ENCODE data around the gene GEMIN7.

GEMIN7 gene, protein sequence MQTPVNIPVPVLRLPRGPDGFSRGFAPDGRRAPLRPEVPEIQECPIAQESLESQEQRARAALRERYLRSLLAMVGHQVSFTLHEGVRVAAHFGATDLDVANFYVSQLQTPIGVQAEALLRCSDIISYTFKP

DNA sequence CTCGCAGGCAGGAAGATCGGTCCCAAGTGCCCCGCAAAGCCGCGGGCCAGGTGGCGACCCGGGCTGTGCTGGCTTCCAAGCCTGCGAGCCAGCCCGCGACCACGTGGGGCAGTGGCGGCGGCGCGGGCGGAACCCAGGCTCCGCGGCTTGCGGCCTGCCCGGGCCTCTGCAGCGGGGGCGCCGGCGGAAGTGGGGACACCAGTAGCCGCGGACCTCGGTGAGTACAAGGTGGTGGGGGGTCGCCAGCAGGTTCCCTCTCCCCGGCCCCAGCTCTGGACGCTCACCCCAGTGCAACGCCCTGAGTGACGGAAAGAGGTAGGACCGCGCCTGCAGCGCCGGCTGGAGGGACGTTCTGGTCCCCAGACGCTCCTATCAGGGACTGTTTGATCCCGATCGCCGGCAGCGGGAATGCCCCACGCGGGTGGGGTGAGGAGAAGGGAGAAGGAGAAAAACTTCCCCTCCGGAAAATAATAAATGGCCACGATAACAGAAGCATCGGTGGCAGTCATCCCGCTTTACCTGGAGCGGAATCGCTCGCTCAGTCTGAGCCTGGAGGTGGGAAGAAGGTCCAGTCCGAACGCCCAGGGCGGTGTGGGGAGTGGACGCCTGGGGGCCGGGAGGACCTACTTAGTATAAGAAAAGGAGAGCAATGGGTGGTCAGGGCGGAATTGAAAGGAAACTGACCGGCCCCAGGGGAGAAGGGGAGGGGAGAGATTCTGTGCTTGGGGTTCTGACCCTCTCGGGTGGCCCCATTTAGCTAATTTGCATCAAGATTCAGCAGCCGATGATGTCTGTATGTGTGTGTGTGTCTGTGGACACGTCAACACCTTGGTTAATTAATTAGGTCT lies at the start of gene GEMIN7:
Gene GEMIN7, plus strand, starts transcription at position 198 of the 848 bp plus-strand sequence. CDS start 10,855 bp downstream, outside the sequence.
- DNase-seq (ENCODE audit: low read depth) = peak; percentile 68

DNA sequence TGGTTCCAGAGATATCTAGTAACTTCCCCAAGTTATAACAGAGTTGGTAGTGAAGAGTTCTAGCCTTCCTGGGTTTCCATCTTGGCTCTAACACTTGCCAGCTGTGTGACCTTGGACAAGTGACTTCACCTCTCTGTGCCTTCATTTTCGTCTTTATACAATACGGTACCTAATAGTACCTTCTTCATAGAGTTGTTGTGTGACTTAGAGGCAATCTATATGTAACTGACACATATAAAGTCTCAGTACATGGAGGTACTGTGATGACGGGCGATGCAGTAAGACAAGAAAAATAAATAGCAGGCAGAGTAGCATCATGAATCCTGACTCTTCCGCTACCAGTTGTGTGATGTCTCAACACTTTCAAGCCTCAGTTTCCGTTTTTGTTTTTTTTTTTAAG lies 48.2 kb upstream of the GEMIN7 start:
- no peak for DNase-seq (ENCODE audit: low read depth)

DNA sequence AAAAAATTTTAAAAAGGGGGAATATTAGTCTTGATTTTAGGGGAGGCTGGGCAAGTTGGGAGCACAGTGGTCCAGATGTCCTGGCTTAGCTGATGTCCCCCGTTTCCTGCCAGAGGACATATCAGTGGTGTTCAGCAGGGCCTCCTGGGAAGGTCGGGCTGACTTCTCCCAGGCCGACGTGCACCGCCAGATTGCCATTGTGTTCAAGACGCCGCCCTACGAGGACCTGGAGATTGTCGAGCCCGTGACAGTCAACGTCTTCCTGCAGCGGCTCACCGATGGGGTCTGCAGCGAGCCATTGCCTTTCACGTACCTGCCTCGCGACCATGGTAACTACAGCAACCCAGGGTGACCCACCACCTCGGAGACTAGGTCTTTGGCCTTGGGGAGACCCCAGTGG lies 46.6 kb upstream of the GEMIN7 start:
- DNase-seq (ENCODE audit: low read depth) = no peak

DNA sequence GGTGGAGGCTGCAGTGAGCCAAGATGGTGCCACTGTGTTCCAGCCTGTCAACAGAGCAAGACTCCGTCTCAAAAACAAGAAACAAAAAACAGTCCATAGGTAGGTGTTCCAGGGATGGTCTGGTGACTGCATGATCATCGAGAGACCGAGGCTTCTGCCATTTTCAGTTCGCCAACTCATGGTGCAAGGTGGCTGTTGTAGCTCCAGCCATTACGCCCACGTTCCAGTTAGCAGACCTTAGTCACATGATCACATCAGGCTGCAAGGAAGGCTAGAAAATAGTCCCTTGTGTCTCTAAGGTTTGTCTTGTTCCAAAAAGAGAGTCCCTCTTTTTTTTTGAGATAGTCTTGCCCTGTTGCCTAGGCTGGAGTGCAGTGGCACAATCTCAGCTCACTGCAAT lies 43.3 kb upstream of the GEMIN7 start:
- DNase-seq (ENCODE audit: low read depth) = no peak

DNA sequence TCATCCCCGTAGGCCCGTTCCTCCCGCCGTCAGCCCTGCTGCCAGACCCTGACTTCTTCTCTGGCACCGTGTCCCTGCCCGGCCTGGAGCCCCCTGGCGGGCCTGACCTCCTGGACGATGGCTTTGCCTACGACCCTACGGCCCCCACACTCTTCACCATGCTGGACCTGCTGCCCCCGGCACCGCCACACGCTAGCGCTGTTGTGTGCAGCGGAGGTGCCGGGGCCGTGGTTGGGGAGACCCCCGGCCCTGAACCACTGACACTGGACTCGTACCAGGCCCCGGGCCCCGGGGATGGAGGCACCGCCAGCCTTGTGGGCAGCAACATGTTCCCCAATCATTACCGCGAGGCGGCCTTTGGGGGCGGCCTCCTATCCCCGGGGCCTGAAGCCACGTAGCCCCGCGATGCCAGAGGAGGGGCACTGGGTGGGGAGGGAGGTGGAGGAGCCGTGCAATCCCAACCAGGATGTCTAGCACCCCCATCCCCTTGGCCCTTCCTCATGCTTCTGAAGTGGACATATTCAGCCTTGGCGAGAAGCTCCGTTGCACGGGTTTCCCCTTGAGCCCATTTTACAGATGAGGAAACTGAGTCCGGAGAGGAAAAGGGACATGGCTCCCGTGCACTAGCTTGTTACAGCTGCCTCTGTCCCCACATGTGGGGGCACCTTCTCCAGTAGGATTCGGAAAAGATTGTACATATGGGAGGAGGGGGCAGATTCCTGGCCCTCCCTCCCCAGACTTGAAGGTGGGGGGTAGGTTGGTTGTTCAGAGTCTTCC lies 41.5 kb upstream of the GEMIN7 start:
- no peak for DNase-seq (ENCODE audit: low read depth)

DNA sequence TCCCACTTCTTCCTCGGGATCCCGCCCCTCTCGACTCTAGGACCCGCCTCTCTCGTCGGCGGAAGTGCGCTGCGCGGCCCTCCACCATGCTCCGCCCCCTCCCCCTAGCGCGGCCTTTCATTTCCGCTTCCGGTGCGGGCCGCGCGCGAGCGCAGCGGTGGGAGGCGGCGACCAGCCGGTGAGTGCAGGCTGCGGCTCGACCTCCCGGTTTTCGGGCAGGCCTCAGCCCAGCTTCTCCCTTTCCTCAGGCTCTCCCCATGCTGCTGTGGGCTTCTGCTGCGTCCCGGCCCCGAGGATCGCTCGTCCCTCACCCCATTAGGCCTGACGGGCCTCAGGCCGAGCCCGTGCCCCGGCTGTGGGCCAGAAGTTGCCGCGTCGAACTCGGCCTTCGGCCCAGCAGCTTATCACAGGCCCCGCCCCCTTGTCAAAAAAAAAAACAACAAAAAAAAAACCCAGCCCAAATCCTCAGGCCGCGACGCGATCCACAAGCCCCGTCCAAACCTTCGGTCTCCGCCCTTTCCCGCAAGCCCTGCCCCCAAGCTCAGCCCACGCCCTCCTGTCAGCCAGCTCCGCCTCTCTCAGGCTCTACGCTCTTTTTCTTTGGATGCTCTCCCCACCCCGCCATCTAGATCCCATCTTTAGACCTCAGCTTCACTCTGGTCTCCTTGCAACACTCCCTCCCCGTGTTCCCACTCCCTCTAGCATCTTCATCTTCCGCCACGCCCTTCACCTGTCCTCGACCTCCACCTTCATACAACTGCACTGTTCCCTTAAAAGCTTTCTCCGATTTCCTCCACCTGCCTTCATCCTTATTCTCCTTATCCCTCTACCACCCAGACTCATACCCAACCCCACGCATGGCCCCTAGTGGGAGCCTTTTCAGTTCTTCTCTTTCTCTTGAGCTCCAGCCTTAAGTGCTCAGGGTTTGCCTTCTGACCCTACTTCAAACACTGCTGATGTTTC lies 39.8 kb upstream of the GEMIN7 start, which contains the start of gene CLASRP:
Gene CLASRP, plus strand, starts transcription at position 115 of the 963 bp plus-strand sequence. CDS start 1,168 bp downstream, outside the sequence.
- peak; percentile 88 for DNase-seq (ENCODE audit: low read depth)

DNA sequence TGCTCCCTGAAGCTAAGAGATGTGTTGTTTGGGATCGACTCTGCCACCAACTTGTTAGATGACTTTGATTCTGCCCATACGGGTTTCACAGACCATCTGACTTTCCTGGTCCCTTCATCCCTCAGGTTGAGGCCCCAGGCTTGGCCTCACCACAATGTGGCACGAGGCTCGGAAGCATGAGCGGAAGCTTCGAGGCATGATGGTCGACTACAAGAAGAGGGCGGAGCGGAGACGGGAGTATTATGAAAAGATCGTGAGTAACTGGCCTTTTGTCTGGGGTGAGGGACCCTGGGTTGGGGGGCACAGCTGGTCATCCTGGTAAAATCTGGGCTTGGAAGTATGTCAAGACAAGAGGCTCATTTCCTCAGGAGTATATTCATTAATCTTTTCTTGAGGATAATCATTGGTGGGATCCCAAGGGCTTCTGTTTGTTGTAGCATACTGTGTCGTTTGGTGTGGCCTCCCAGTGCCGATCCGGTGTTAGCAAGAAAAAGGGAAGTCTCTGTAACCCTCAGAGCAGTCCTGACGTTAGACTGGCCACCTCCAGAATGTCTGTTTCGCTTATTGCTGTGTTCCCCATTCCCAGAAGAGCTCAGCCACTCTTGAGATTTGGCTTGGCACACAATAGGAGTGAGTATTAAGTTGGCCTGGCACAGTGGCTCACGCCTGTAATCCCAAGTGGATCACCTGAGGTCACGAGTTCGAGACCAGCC lies 38.8 kb upstream of the GEMIN7 start:
- DNase-seq (ENCODE audit: low read depth) = no peak

DNA sequence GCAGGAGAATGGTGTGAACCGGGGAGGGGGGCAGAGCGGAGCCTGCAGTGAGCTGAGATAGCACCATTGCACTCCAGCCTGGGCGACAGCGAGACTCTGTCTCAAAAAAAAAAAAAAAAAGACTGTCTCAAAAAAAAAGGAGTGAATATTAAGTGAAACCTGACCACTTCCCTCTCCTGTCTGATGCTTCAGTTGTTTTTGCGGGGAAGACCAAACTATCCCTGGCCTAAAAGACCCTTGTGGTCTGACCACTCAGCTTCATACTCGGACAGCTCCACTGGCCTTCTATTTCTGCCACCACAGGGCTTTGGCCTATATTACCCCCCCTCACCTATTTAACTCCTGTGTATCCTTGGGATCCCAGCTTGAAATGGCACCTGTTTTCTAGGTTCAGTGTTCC lies 37.9 kb upstream of the GEMIN7 start:
- no peak for DNase-seq (ENCODE audit: low read depth)

DNA sequence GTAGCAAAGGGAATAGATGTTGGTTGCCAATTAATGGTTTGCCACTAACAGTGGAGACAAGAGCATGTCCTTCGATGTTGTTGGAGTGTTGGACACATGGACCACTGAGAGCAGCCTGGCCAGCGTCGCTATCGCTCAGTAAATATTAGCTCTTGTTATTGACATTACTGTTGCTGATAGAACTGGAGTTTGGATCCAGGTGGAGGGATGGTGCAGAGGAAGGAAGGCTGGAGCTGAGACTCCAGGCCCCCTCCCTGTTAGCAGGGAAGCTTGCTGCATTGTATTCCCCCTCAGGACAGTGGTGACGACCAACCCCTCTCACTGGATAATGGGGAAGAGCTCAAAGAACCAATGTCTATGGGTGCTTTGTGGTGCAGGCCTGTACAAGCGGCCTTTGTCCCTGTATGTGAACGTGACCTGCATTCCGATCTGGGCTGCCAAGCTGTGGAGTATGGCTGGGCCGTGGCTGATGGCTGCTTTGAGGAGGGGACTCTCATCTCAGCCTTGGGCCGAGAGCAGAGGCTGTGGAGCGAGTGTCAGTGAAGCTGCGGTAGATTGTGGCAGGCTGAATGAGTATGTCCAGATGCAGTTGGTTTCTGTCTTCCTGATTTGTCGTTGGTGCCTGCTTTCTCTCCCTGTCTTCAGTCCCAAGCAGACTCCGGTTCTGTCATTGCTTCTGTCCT lies 33.2 kb upstream of the GEMIN7 start:
- DNase-seq (ENCODE audit: low read depth) = no peak

DNA sequence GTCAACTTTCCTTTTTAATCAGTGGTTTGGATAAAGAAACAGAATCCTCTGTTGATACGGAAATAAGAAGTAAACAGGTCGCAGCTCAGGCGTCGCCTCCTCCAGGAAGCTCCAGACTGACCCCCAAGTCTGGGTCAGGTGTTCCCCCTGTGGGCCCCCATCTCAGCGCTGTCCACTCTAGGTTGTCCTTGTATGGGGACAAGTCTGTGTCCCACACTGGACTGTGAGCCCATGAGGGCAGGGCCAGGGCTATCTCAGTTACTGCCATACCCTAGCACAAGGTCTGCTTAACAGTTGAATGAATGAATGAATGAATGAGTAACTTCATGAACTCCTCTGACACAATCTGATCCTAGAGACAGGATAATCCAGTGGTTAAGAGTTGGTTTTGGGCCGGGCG lies 32.7 kb upstream of the GEMIN7 start:
- DNase-seq (ENCODE audit: low read depth) = no peak

DNA sequence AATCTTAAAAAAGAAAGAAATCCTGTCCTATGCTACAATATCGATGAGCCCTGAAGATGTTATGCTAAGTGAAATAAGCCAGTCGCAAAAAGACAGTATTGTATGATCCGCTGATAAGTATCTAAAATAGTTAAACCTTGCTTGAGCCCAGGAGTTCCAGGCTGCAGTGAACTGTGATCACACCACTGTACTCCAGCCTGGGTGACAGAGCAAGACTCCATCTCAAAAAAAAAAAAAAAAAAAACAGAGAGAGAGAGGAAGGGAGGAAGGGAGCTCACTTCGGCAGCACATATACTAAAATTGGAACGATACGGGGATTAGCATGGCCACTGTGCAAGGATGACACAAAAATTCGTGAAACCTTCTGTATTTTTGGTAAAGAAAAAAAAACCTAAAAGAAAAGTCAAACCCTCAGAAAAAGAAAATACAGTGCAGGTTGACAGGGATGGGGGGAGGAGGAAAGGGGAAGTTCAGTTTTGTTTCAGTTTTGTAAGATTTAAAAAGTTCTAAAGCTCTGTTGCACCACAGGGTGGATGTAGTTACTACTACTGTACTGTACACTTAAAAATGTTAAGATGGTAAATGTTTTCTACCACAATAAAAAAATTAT lies 31.8 kb upstream of the GEMIN7 start:
- no peak for DNase-seq (ENCODE audit: low read depth)

DNA sequence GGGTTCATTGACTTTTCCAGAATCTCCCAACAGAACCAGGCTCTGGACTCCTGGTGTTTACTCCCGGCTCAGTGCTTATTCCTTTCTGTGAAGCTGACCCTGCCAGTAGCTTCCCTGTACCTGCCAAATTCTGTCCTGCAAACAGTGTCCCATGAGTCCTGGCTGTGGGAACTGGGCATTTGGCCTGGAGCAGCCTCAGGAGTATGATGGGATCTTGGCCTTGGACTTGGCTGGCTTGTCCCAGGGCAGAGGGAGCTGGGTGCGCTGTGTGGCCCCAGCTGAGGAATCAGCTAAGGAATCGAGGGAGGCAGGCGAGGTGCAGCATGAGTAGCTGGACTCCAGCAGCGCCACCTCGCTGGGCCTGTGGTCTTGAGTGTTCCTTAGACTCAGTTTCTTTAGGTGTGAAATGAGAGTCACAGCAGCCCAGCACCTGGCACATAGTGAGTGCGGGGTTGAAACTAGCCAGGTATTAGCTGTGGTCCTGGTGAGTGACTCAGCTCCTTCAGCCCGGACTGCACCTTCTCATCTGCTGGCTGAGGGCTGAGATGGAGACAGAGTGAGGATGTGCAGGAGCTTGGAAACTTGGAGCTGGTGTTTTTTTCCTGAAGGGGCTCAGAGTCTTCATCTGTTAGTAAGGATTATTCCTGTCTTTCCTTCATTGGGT lies 29.9 kb upstream of the GEMIN7 start:
- DNase-seq (ENCODE audit: low read depth) = no peak

DNA sequence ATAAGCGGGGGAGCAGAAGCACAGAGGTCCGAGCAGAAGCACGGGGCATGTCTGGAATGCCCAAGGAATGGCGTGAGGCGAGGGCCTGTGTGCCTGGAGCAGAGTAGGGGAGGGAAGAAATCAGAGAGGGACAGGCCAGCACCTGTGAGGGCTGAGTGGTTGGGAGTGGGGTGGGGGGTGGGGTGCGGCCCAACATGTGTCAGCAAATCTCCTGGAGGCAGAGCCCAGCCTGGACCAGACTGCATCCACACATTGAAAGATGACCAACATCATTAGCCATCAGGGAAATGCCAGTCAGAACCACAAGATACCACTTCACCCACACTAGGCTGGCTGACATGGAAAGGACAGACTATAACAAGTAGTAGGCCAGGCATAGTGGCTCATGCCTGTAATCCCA lies 29.0 kb upstream of the GEMIN7 start:
- no peak for DNase-seq (ENCODE audit: low read depth)

DNA sequence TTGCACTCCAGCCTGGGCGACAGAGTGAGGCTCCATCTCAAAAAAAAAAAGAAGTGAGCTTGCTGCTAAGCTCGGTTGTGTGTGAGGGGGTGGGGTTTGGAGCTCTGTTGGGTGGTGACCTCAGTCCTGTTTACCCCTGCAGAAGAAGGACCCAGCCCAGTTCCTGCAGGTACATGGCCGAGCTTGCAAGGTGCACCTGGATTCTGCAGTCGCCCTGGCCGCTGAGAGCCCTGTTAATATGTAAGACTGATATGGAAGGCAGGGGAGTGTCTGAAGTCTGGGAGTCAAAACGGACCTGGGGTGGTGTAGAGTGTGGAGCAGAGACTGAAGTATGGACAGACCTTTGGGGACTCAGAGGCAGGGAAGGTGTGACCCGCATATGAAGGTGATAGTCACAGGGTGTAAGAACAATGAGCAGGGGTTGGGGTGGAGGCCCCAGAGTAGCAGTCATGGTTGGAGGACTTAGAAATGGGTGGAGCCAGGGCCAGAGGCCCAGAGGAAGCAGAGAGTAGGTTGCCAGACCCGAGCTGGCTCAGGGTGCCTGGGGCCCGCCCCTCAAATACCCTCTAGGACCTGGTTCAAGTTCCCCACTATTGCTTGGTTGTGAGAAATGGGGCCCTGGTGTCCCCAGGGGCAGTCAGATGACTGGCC lies 27.0 kb upstream of the GEMIN7 start:
- no peak for DNase-seq (ENCODE audit: low read depth)

DNA sequence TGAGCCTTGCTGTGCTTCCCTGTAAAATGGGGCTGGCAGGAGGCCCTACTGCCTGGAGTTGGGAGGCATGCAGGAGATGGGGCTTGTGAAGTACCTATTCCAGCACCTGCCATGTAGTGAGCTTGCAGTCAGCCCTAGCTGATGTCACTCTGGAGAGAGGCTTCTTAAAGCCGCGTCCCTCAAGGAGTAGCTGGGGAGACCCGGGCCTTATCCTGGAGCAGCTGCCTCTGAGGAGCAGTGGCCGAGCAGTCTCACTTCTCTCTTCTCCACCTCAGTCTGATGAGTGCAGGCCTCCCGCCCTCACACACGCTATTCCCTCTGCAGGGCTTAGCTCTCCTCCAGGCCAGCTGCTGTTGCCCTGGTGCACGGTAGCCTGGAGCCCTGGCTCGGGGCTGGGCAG lies 22.2 kb upstream of the GEMIN7 start:
- no peak for DNase-seq (ENCODE audit: low read depth)

DNA sequence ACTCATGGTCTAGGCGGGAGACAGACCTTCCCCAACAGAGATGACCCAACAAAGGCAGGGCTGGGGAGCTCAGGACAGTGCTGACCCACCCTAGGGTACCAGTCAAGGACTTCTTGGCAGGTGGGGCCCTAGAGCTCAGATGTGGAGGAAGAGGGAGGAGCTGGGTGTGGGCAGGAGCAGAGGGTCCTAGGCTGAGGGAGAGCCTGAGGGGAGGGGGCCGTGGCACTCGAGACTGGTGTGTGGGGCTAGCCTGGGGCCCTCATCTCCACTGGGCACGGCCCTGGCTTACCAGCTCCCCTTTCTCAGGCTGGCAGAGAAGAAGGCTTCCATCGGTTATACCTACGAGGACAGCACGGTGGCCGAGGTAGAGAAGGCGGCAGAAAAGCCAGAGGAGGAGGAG lies 21.6 kb upstream of the GEMIN7 start:
- no peak for DNase-seq (ENCODE audit: low read depth)

DNA sequence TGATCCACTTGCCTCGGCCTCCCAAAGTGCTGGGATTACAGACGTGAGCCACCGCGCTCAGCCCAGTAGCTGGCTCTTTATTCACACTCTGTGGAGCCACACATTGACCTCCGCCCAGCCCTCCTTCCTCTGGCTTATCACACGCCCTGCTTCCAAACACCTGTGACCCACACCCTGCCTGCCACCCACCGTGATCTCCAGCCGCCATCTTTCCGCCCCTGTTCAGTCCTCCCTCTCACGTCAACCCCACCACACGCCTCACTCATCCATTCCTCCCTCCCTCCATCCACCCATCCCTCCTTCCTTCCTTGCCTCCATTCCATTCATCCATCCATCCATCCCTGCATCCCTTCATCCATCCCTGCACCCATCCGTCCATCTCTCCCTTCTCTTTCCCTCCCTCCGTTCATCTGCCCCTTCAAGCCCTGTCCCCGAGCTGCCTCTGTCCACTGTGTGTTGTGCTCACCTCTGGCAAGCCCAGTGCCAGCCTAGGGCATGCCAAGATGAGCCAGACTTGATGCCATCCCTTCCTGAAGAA lies 20.4 kb upstream of the GEMIN7 start:
- DNase-seq (ENCODE audit: low read depth) = no peak

DNA sequence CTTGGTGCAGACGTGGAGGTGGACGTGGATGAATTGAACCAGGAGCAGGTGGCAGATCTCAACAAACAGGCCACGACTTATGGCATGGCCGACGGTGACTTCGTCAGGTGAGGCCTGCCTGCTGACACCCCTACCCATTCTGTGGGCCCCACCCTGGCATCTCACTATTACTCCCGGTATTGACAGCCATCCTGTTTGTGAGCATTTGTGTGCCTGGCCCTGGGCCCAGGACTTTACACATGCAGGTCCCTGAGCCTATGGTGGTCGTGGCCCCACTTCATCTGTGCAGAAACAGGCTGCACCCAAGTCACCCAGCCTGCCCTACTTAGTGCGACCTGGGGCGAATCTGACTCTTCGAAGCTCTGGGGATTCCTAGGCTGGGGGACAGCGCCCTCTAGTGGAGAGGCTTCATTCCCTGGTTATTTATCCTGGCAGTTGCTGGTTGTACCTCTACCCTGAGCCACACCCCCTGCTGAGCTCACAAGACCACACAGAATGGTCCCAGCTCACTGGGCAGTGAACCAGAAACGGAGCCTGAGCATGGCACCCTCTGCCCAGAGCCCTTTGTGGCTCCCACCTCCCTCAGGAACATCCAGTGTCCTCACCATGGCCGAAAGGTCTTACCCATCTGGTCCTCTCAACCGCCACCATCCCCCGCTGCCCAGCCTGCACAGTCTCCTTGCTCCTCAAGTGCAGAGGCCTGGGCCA lies 19.6 kb upstream of the GEMIN7 start:
- DNase-seq (ENCODE audit: low read depth) = peak; percentile 49
